Lung microvascular endothelial cell (primary cell): ENCODE results near the gene ITLN2. TPM values are rescaled to one million over a fixed set of nuclear protein-coding genes. Genes with fewer than 3 reads are reported as not detected.
"Not testable (repeated sequence)": the region's sequence is repeated elsewhere in the genome, so short reads cannot be mapped to it uniquely, and the experiment has no call there.

Source experiments
- DNase-seq, 2 donors: peaks; one replicate each; pipeline versions ENCODE4 v3.0.0 to v3.0.0-alpha.2; 2010; ENCODE audit warnings: low read depth in 2 of 2
- total RNA-seq: library from RNA; depleted of rRNA; stranded (reverse); fragments of >200 nt; gene quantifications from 2 replicates; pipeline ENCODE4 v1.2.1, GENCODE V29; 2014

Gene ITLN2
- total RNA-seq, 1 donor from 2014 or later, result not detected

DNA sequence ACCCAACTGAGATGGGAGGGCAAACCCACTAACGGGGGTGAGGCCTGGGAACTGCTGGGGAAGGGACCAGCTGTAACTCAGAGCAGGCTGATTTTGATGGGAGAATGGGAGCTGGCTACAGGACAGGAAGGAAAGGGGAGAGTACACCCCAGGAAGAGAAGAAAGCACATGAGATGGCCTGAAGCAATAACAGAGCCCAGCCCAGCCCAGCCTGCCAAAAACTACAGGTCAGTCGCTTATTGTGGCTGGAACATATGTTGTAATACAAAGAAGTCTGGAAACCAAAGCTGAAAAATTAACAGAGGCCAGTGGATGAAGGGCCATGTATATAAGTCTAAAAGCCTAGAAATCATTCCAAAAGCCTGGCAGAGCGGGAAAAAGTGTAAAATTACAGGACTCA, 1.6 kb downstream of the ITLN2 start:
- DNase-seq, result peak in 1 of 2 donors; percentile 44

DNA sequence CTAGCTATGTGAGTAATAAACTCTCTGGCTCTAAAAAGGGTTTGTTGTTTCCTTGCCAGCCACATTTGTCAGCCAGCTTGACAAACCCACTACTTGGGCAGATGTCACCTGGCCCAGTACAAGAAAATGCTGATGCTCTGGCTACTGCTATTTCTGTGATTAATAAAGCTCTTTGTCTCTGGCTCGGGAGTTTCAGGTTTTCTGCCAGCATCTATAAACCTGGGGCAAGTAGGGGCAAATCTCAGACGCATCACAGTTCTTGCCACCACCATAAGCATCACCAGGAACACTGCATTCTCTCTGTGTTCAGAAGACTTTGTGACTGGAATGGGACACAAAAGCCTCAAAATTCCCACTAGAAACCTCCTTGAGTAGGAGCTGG, 2.5 kb downstream of the ITLN2 start:
- DNase-seq, result no peak

DNA sequence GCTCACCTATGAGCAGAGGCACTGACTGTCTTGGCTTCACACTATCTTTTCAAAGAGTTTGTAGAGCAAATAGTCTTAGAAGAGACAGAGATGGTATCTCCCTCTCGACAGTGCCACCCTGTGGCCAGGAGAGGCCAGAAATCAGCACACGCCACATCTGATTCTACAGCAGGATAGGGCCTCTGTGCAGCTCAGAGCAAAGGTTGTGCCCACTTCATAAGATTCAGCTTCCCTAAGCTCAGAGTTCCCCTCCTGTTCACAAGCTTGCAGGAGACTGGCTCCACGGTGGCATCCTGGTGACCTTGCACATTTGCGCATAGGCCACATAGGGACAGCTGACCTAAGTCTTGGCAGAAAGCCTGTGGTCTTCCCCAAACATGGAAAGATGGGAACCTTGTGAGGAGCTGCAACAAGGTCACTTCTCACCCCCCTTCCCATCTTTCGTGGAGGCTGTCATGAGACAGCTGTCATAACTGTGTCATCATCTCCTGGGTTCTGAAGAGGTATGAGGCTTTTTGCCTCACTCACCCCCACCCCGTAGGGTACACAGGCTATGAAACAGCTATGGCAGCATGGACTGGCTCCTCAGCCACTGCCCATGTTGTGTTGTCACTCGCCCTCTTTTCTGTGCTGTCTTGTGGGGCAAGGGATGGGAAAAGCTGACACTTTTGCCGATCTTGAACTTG, 3.0 kb downstream of the ITLN2 start:
- peak; percentile 59 to 62 for DNase-seq

DNA sequence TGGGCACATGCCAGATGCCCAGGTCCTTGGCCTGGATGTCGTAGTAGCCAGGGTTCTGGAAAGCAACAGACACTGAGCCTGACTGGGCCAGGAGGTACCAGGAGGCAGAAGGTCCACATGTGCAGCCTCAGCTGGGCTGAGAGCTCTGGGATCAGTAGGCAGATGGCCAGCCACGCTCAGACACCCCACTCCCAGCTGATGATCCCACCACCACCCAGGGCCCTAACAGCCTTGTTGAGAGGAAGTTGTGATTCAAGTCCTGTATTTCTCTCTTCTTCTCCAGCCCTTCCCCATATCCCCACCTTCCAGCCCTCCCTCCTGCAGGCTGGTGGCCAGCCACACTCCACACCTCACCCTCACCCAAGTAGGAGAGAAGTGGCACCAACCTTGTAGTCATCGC, 4.0 kb downstream of the ITLN2 start:
- no peak for DNase-seq

DNA sequence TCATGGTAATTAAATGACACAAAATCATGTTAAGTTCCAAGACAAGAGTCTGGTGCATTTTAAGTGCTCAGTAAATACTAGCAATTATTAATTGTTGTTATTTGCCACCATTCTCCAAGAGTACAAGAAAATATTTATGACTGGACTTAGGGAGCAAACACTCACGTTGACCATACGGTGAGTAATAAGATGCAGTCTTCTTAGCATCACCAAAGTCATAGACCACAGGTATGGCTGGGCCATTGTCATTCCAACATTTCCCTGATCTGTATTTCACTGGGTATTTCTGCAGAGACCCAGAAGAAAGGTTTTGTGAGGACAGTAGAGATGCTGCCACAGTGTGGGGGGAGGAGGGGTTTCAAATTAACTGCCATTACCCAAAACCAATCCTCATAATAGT, 4.7 kb downstream of the ITLN2 start:
- DNase-seq, result no peak

DNA sequence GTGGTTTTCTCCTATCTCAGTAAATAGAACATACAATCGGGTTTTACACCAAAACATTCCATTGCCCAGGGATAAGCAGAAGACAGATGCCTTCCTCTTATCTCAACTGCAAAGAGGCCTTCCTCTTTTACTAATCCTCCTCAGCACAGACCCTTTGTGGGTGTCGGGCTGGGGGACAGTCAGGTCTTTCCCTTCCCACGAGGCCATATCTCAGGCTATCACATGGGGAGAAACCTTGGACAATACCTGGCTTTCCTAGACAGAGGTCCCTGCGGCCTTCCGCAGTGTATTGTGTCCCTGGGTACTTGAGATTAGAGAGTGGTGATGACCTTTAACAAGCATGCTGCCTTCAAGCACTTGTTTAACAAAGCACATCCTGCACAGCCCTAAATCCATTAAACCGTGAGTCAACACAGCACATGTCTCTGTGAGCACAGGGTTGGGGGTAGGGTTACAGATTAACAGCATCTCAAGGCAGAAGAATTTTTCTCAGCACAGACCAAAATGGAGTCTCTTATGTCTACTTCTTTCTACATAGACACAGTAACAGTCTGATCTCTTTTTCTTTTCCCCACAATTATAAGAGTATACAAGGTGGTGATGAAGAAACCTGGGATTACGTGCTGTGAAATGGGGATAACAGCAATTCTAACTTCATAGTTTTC, 5.3 kb downstream of the ITLN2 start:
- DNase-seq, result peak in 1 of 2 donors; percentile 42

DNA sequence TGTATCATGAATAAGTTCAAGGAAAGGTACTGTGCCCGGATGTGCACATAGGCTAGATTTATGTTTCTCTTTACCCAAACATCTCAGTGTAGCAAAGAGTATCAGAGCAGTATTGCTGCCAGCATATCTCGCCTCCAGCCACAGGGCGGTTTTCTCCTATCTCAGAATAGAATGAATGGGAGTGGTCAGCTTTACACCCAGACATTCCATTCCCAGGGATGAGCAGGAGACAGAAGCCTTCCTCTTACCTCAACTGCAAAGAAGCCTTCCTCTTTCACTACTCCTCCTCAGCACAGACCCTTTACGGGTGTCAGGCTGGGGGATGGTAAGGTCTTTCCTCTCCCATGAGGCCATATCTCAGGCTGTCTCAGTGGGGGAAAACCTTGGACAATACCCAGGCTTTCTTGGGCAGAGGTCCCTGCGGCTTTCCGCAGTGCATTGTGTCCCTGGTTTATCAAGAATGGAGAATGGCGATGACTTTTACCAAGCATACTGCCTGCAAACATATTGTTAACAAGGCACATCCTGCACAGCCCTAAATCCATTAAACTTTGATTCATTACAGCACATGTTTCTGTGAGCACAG, 7.3 kb downstream of the ITLN2 start:
- not testable (repeated sequence) for DNase-seq

DNA sequence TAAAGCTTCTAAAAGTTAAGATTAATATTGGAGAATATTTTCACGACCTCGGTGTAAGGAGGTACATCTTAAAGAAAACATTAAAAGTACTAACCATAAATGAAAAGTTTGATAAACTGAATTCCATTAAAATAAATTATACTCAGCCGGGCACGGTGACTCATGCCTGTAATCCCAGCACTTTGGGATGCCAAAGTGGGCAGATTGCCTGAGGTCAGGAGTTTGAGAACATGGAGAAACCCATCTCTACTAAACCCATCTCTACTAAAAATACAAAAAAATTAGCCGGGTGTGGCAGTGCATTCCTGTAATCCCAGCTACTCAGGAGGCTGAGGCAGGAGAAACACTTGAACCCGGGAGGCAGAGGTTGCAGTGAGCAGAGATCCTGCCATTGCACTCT, 8.7 kb downstream of the ITLN2 start:
- DNase-seq, result not testable (repeated sequence)

DNA sequence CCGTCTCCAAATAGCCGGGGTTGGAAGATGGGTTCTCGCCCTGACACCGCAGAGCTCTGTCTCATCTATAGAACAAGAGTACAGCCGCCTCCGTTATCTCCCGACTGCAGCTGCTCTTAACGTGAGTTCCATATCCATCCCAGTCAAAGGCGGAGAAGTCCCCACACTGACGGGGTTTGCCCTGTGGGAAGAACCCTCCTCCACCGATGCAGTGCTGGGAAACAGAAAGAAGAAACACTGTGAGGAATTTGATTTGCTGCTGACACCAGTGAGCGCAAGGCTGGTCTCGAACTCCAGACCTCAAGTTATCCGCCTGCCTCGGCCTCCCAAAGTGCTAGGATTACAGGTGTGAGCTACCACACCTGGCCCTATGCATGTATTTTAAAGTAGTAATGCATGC, 9.5 kb downstream of the ITLN2 start:
- DNase-seq, result no peak

DNA sequence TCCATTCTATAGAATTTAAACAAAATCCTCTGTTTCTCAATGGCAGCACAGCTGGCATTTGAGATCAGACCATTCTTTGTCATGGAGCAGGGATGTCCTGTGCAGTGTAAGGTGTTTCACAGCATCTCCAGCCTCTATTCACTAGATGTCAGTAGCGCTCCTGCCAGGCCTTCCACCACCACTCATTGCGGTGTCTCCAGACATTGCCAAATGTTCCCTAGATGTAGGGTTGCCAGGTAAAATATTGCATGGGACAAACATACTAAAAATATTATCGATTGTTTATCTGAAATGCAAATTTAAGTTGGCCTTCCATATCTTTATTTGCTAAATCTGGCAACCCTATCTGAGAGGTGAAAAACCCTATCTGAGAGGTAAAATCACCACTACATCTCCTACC, 11.7 kb downstream of the ITLN2 start:
- peak in 1 of 2 donors; percentile 45 for DNase-seq

DNA sequence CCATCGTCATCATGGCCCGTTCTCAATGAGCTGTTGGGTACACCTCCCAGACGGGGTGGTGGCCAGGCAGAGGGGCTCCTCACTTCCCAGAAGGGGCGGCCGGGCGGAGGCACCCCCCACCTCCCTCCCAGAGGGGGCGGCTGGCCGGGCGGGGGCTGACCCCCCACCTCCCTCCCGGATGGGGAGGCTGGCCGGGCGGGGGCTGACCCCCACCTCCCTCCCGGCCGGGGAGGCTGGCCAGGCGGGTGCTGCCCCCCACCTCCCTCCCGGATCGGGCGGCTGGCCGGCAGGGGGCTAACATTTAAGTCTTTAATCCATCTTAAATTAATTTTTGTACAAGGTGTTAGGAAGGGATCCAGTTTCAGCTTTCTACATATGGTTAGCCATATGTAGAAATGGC, 17.9 kb downstream of the ITLN2 start:
- not testable (repeated sequence) for DNase-seq

DNA sequence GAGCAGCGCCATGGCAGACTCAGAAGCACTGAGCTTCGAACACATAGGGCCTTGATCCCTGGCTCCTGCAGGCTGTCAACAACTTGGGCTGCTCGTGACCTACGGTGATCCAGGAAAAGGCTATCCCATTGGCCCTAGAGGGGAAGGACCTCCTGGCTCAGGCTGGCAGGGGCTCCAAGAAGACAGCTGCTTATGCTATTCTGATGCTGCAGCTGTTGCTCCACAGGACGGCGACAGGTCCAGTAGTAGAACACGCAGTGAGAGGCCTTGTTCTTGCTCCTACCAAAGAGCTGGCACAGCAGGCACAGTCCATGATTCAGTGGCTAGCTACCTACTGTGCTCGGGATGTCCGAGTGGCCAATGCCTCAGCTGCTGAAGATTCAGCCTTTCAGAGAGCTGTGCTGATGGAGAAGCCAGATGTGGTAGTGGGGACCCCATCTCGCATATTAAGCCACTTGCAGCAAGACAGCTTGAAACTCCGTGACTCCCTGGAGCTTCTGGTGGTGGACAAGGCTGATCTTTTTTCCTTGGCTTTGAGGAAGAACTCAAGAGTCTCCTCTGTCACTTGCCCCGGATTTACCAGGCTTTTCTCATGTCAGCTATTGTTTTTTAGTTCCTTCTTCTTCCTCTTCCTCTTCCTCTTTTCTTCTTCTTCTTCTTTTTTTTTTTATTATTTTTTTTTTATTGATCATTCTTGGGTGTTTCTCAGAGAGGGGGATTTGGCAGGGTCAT, 18.9 kb downstream of the ITLN2 start:
- DNase-seq, result no peak

DNA sequence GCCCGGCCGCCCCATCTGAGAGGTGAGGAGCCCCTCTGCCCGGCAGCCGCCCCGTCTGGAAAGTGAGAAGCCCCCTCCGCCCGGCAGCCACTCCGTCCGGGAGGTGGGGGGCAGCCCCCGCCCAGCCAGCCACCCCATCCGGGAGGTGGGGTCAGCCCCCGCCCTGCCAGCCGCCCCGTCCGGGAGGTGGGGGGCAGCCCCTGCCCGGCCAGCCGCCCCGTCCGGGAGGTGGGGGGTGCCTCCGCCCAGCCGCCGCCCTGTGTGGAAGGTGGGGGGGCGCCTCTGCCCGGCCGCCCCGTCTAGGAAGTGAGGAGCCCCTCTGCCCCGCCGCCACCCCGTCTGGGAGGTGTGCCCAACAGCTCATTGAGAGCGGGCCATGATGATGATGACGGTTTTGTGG, 21.3 kb downstream of the ITLN2 start:
- DNase-seq, result not testable (repeated sequence)

DNA sequence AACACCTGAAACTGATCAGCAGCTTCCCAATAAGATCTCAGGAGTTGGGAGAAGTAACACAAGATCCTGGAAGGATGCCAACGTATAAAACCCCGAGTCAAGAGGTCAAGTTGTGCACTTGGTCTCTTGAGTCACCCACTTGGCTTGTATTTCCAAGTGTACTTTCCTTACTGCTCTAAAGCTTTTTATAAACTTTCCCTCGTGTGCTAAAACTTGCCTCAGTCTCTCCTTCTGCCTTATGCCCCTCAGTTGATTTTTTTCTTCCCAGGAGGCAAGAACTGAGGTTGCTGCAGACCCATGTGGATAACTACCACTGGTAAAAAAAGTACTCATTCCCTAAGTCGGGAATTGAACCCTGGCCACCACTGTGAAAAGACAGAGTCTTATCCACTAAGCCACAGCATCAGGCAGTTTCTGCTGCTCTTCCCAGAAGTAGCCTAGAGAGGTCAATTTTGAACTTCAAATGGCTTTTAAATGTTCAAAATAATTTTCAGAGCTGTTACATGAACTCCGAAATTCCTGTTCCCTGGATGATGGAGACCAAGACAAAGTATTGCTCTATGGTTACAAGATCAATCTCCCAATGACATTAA, 28.9 kb downstream of the ITLN2 start:
- no peak for DNase-seq

DNA sequence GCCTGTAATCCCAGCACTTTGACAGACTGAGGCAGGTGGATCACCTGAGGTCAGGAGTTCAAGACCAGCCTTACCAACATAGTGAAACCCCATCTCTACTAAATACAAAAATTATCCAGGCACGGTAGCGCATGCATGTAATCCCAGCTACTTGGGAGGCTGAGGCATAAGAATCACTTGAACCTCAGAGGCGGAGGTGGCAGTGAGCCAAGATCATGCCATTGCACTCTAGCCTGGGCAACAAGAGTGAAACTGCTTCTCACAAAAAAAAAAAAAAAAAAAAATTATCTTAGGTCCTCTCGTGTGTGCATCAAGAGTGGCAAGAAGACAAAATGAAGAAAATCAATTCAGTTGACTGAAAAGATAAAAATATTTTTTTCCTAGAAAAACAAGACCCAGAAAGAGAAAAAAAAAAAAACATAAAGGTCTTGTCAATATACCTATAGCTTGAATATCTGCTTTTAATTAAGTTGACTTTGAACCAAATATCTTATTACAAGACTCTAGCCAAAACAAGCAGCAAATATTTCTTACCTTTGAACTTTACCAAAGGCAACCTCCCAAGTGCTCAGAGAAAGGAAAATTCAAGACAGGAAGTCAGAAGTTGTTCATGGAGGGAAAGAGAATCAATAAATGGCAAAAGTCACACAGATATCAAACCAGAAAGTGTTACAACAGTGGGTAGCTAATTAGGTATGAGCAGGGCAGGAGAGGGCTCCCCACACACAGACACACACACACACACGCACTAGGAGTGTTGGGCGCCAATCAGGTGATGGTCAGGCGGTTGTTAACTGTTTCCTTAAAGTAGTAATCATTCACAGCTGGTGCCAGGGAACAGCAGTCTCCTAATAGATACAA, 29.6 kb downstream of the ITLN2 start:
- DNase-seq, result no peak

DNA sequence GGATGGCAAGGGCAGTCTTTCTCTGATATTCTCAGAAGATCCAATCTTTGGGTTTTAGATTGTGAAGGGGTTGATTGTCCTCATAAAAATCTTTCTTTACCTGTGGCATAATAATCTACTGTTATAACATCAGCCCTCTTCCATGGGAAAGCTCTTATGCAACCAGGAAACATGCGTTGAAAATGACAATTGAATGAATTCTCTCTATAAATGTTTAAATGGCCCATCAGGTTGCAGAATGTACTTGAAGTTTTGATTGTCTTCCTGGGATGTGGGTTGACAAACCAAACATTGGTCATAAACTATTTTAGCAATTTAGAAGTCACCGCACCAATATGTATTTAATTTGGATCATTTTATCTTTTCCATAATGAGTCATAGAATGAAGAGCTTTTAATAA, 37.9 kb downstream of the ITLN2 start:
- no peak for DNase-seq

DNA sequence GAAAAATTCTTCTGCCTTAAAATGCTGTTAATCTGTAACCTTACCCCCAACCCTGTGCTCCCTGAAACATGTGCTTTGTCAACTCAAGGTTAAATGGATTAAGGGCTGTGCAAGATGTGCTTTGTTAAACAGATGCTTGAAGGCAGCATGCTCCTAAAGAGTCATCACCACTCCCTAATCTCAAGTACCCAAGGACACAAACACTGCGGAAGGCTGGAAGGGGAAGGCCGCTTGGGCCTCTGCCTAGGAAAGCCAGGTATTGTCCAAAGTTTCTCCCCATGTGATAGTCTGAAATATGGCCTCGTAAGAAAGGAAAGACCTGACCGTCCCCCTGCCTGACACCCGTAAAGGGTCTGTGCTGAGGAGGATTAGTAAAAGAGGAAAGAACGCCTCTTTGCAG, 41.4 kb downstream of the ITLN2 start:
- DNase-seq, result not testable (repeated sequence)

DNA sequence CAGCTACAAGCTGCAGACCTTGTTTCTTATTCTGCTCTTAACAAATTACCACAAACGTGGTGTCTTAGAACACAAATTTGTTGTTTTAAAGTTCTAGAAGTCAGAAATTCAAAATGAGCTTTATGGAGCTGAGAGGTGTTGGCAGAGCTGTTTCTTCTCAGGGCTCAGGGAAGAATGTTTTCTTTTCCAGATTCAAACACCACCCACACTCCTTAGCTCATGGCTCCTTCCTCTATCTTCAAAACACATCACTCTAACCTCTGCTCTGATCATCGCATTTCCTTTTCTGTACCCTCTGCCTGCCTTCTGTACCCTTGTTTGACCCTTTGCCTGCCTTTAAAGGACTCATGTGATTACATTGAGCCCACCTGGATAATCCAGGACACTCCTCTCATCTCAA, 42.7 kb downstream of the ITLN2 start:
- DNase-seq, result no peak

DNA sequence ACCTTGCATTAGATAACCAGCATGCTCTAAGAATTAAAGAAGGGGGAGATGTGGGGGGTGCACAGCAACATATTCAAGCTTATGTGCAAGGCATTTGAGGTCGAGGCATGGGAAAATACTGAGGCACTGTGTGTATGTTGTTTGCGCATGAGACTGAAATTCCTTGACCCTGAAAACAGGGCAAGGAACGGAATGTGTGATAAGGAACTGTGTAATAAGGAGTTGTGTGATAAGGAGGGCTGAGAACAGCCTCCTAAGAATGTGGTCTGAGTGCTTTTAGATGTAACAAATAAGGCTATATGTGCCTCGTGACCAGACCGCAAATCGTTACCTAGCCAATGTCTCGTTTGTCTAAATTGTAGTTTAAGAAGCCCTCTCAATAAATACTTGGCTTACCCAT, 43.2 kb downstream of the ITLN2 start:
- DNase-seq, result no peak

DNA sequence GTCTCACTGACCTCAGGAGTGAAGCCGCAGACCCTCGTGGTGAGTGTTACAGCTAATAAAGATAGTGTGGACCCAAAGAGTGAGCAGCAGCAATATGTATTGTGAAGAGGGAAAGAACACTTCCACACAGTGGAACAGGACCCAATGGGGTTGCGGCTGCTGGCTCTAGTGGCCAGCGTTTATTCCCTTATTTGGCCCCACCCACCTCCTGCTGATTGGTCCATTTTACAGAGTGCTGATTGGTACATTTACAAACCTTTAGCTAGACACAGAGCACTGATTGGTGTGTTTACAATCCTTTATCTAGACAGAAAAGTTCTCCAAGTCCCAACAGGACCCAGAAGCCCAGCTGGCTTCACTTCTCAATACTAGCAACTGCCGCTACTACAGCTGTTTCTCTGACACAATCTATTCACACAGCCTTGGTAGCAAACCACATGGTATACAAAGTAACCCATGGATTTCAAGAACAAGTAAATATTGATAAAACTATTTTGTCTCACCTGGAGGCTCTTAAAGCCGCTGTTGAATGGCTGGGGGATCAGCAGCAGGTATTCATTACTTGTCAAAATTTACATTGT, 44.3 kb downstream of the ITLN2 start:
- DNase-seq, result no peak

DNA sequence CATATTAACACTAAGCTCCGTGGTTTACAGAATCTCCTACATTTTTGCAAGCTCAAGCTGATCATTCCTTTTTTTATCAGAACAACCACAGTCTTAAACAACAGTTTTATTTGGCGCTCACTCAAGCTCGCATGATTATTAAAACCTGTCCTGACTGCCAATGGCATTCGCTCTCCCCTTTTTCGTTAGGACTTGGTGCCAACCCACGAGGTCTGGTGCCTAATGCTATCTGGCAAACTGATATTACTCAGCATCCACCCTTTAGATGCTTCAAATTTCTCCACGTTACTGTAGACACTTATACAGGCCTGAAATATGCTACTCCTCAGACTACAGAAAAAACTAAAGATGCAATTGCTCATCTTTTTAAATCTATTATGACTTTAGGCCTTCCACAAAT, 46.6 kb downstream of the ITLN2 start:
- no peak for DNase-seq
